ES-I3 (cell line): ENCODE results near the gene ARHGEF35.
"Not testable (repeated sequence)": the region's sequence is repeated elsewhere in the genome, so short reads cannot be mapped to it uniquely, and the experiment has no call there.

Source experiments
- H3K36me3 ChIP-seq: 2 replicates; pipeline ENCODE4 v1.6.1; 2013; ENCODE audit warnings: mild to moderate bottlenecking, low read length, control low read depth, moderate library complexity; ENCODE audit not compliant: insufficient read depth
- H3K4me1 ChIP-seq: 2 replicates; pipeline ENCODE4 v1.6.1; 2013; ENCODE audit warnings: mild to moderate bottlenecking, control low read depth, low read length; ENCODE audit not compliant: insufficient read depth
- H3K9ac ChIP-seq: 2 replicates; pipeline ENCODE4 v1.6.1; 2013; ENCODE audit warnings: low read depth, mild to moderate bottlenecking, low read length, moderate library complexity
- H3K9me3 ChIP-seq: 2 replicates; pipeline ENCODE4 v1.6.1; 2013; ENCODE audit warnings: mild to moderate bottlenecking, low read length, moderate library complexity; ENCODE audit not compliant: control insufficient read depth, insufficient read depth

Gene ARHGEF35

GRCh38 chr7:144198934-144199333 is 3.3 kb upstream of the ARHGEF35 start:
- not testable (repeated sequence) for H3K9ac ChIP-seq, H3K4me1 ChIP-seq, H3K36me3 ChIP-seq

GRCh38 chr7:144194453-144194852 is 1.2 kb downstream of the ARHGEF35 start:
- not testable (repeated sequence) for H3K9me3 ChIP-seq, H3K9ac ChIP-seq, H3K36me3 ChIP-seq, H3K4me1 ChIP-seq

More at GRCh38 chr7:144198934-144199333, 3.3 kb upstream of the ARHGEF35 start:
- H3K9me3 ChIP-seq = not testable (repeated sequence)

- not testable (repeated sequence) for H3K9ac ChIP-seq, H3K9me3 ChIP-seq, H3K4me1 ChIP-seq, H3K36me3 ChIP-seq
These were observed 1.9 kb downstream of the ARHGEF35 start for GRCh38 chr7:144193782-144194181.

- H3K36me3 ChIP-seq, H3K9ac ChIP-seq, H3K9me3 ChIP-seq, H3K4me1 ChIP-seq: not testable (repeated sequence)
These were observed 7.0 kb downstream of the ARHGEF35 start for GRCh38 chr7:144188578-144189171.

GRCh38 chr7:144187848-144188247 is 7.8 kb downstream of the ARHGEF35 start:
- not testable (repeated sequence) for H3K9me3 ChIP-seq, H3K36me3 ChIP-seq, H3K4me1 ChIP-seq

GRCh38 chr7:144183166-144183565 is 12.5 kb downstream of the ARHGEF35 start, which contains the start of gene CTAGE4:
Gene CTAGE4, plus strand, starts transcription at chr7:144183466. Its CDS starts 38 bp downstream, at chr7:144183504.
- not testable (repeated sequence) for H3K9ac ChIP-seq, H3K9me3 ChIP-seq

More at GRCh38 chr7:144187848-144188247, 7.8 kb downstream of the ARHGEF35 start:
- not testable (repeated sequence) for H3K9ac ChIP-seq

GRCh38 chr7:144179165-144179479 is 16.5 kb downstream of the ARHGEF35 start:
- H3K9ac ChIP-seq, H3K9me3 ChIP-seq, H3K4me1 ChIP-seq, H3K36me3 ChIP-seq: not testable (repeated sequence)

More at GRCh38 chr7:144183166-144183565, 12.5 kb downstream of the ARHGEF35 start, which contains the start of gene CTAGE4:
- H3K4me1 ChIP-seq, H3K36me3 ChIP-seq: not testable (repeated sequence)

GRCh38 chr7:144178380-144179164 is 17.1 kb downstream of the ARHGEF35 start:
- not testable (repeated sequence) for H3K4me1 ChIP-seq, H3K36me3 ChIP-seq, H3K9ac ChIP-seq

GRCh38 chr7:144174613-144175012 is 21.0 kb downstream of the ARHGEF35 start:
- Histone ChIP-seq H3K4me1 (no peaks in the 10 kb centered on the region), H3K9ac (no peak overlapping the region), H3K9me3 (peaks cover 9% of the 10 kb centered on the region), H3K36me3 (no peaks in the 10 kb centered on the region)

More at GRCh38 chr7:144178380-144179164, 17.1 kb downstream of the ARHGEF35 start:
- not testable (repeated sequence) for H3K9me3 ChIP-seq

GRCh38 chr7:144171594-144172350 is 23.9 kb downstream of the ARHGEF35 start:
- not testable (repeated sequence) for H3K36me3 ChIP-seq, H3K9ac ChIP-seq, H3K4me1 ChIP-seq, H3K9me3 ChIP-seq

GRCh38 chr7:144164784-144165183 is 30.8 kb downstream of the ARHGEF35 start:
- Histone ChIP-seq H3K9me3 (no peaks in the 10 kb centered on the region), H3K36me3 (no peaks in the 10 kb centered on the region), H3K4me1 (no peaks in the 10 kb centered on the region), H3K9ac (no peak overlapping the region)

GRCh38 chr7:144158861-144159260 is 36.8 kb downstream of the ARHGEF35 start:
- Histone ChIP-seq H3K36me3 (no peaks in the 10 kb centered on the region), H3K4me1 (no peaks in the 10 kb centered on the region), H3K9ac (no peak overlapping the region), H3K9me3 (no peaks in the 10 kb centered on the region)

GRCh38 chr7:144148224-144148827 is 47.3 kb downstream of the ARHGEF35 start:
- no peaks in the 10 kb centered on the region for H3K4me1 ChIP-seq
- H3K36me3 ChIP-seq = no peaks in the 10 kb centered on the region
- H3K9me3 ChIP-seq = no peaks in the 10 kb centered on the region; the same call in 1 of the 2 replicates
- no peak overlapping the region for H3K9ac ChIP-seq

GRCh38 chr7:144144426-144144825 is 51.2 kb downstream of the ARHGEF35 start:
- Histone ChIP-seq H3K9me3 (no peaks in the 10 kb centered on the region; the same call in 1 of the 2 replicates), H3K36me3 (no peaks in the 10 kb centered on the region)

More at GRCh38 chr7:144144426-144144825, 51.2 kb downstream of the ARHGEF35 start:
- Histone ChIP-seq H3K9ac (no peak overlapping the region), H3K4me1 (no peaks in the 10 kb centered on the region)
